ENCODE measurements around the gene SNRPE.

GRCh38 chr1:203916756-203917155 is 55.4 kb downstream of the SNRPE start:
- TF ChIP-seq CTCF (IDR thresholded peaks at IDR 0.05; ENCODE audit: low read depth, low read length) (no peak), EZH2phosphoT487 (IDR thresholded peaks at IDR 0.05; ENCODE audit: low read depth) (no peak)

Measured in OCI-LY3 (cell line).